Measurements from ENCODE around the gene SLC18B1.

The SLC18B1 gene

GRCh38 chr6:132818404-132819359 lies 20.2 kb upstream of the SLC18B1 start:
- H3K36me3 ChIP-seq = peaks cover 48 to 56% (median 52%) of the 10 kb centered on the region in 11 experiments
- no peaks in the 10 kb centered on the region for H3K27me3 ChIP-seq
- H3K4me1 ChIP-seq = peaks cover 24 to 54% (median 28%) of the 10 kb centered on the region in 10 experiments
- H3K4me2 ChIP-seq = peak overlapping the region; percentile 92 to 98 (median 94); a peak in 16 of 22 replicates
- TF ChIP-seq Cebpa-rat (IDR thresholded peaks at IDR 0.05) = no peak
- peaks cover 53 to 76% (median 71%) of the 10 kb centered on the region in 11 experiments for H4K20me1 ChIP-seq
- H3K27ac ChIP-seq = peak overlapping the region in 5 of 11 experiments; percentile 1 to 98 (median 19); a peak in 5 of 22 replicates
- peak overlapping the region in 2 of 10 experiments; percentile 93 to 94; a peak in 2 of 20 replicates for H3K4me3 ChIP-seq
- peak overlapping the region in 8 of 11 experiments; percentile 10 to 99 (median 69); a peak in 6 of 22 replicates for H3K9ac ChIP-seq
- no peaks in the 10 kb centered on the region for H3K9me3 ChIP-seq (replicated peaks in 1 of 11)

- Histone ChIP-seq H3K4me2 (peak overlapping the region; percentile 92 to 98 (median 94)), H3K27me3 (no peaks in the 10 kb centered on the region), H3K27ac (peak overlapping the region in 5 of 11 experiments; percentile 1 to 98 (median 98); a peak in 8 of 22 replicates), H3K9ac (peak overlapping the region; percentile 10 to 99 (median 96); a peak in 15 of 22 replicates), H4K20me1 (peaks cover 53 to 76% (median 71%) of the 10 kb centered on the region in 11 experiments), H3K36me3 (peaks cover 48 to 56% (median 52%) of the 10 kb centered on the region in 11 experiments), H3K4me3 (peak overlapping the region in 7 of 10 experiments; percentile 86 to 96 (median 93); a peak in 13 of 20 replicates), H3K4me1 (peaks cover 24 to 54% (median 28%) of the 10 kb centered on the region in 10 experiments), H3K9me3 (replicated peaks in 1 of 11) (no peaks in the 10 kb centered on the region)
- no peak for TF ChIP-seq Cebpa-rat (IDR thresholded peaks at IDR 0.05)
Measured at GRCh38 chr6:132817554-132818403, 19.3 kb upstream of the SLC18B1 start.

GRCh38 chr6:132816660-132817059 lies 18.2 kb upstream of the SLC18B1 start:
- peak overlapping the region; percentile 90 to 99 (median 96); a peak in 21 of 22 replicates for H3K9ac ChIP-seq
- TF ChIP-seq Cebpa-rat (IDR thresholded peaks at IDR 0.05) = no peak
- H3K36me3 ChIP-seq = peaks cover 48 to 56% (median 52%) of the 10 kb centered on the region in 11 experiments
- peak overlapping the region in 7 of 11 experiments; percentile 7 to 98 (median 97); a peak in 10 of 22 replicates for H3K27ac ChIP-seq
- no peaks in the 10 kb centered on the region for H3K9me3 ChIP-seq (replicated peaks in 1 of 11)
- H3K4me3 ChIP-seq = peak overlapping the region; percentile 78 to 96 (median 88)
- H4K20me1 ChIP-seq = peaks cover 53 to 72% (median 70%) of the 10 kb centered on the region in 11 experiments
- peaks cover 34 to 65% (median 38%) of the 10 kb centered on the region in 10 experiments for H3K4me1 ChIP-seq
- peak overlapping the region; percentile 92 to 98 (median 94) for H3K4me2 ChIP-seq
- no peaks in the 10 kb centered on the region for H3K27me3 ChIP-seq

- Histone ChIP-seq H3K9ac (peak overlapping the region; percentile 90 to 99 (median 96)), H3K9me3 (replicated peaks in 1 of 11) (no peaks in the 10 kb centered on the region), H4K20me1 (peaks cover 53 to 55% (median 55%) of the 10 kb centered on the region in 11 experiments), H3K27ac (peak overlapping the region; percentile 67 to 98 (median 95); a peak in 21 of 22 replicates), H3K36me3 (peaks cover 47 to 53% (median 51%) of the 10 kb centered on the region in 11 experiments), H3K4me3 (peak overlapping the region; percentile 78 to 96 (median 88)), H3K27me3 (no peaks in the 10 kb centered on the region), H3K4me2 (peak overlapping the region; percentile 92 to 98 (median 94)), H3K4me1 (peaks cover 33 to 55% (median 38%) of the 10 kb centered on the region in 10 experiments)
- TF ChIP-seq Cebpa-rat (IDR thresholded peaks at IDR 0.05) = no peak
Measured at GRCh38 chr6:132814716-132815570, 16.5 kb upstream of the SLC18B1 start.

- Histone ChIP-seq H3K27me3 (no peaks in the 10 kb centered on the region), H3K4me3 (peak overlapping the region; percentile 72 to 96 (median 87)), H3K9ac (peak overlapping the region; percentile 85 to 99 (median 96)), H3K9me3 (replicated peaks in 1 of 11) (no peaks in the 10 kb centered on the region), H4K20me1 (peaks cover 37 to 39% (median 38%) of the 10 kb centered on the region in 11 experiments), H3K4me1 (peaks cover 32 to 39% (median 36%) of the 10 kb centered on the region in 10 experiments), H3K36me3 (peaks cover 31 to 38% (median 36%) of the 10 kb centered on the region in 11 experiments), H3K4me2 (peak overlapping the region; percentile 83 to 96 (median 91)), H3K27ac (peak overlapping the region; percentile 78 to 98 (median 95))
- TF ChIP-seq Cebpa-rat (IDR thresholded peaks at IDR 0.05) = no peak
Measured at GRCh38 chr6:132813173-132813856, 14.9 kb upstream of the SLC18B1 start.

GRCh38 chr6:132812756-132813172 lies 14.3 kb upstream of the SLC18B1 start:
- peaks cover 27 to 33% (median 31%) of the 10 kb centered on the region in 10 experiments for H3K4me1 ChIP-seq
- peak overlapping the region; percentile 85 to 99 (median 96) for H3K9ac ChIP-seq
- no peaks in the 10 kb centered on the region for H3K27me3 ChIP-seq
- peak overlapping the region; percentile 72 to 96 (median 87) for H3K4me3 ChIP-seq
- H3K27ac ChIP-seq = peak overlapping the region; percentile 78 to 98 (median 95)
- H3K36me3 ChIP-seq = peaks cover 26 to 32% (median 31%) of the 10 kb centered on the region in 11 experiments
- H3K9me3 ChIP-seq (replicated peaks in 1 of 11) = no peaks in the 10 kb centered on the region
- peaks cover 31 to 33% (median 33%) of the 10 kb centered on the region in 11 experiments for H4K20me1 ChIP-seq
- peak overlapping the region; percentile 83 to 96 (median 91) for H3K4me2 ChIP-seq
- TF ChIP-seq Cebpa-rat (IDR thresholded peaks at IDR 0.05) = no peak

GRCh38 chr6:132812255-132812732 lies 13.9 kb upstream of the SLC18B1 start:
- Histone ChIP-seq H3K27me3 (no peaks in the 10 kb centered on the region), H3K9ac (peak overlapping the region; percentile 85 to 99 (median 96); a peak in 21 of 22 replicates), H3K4me1 (peaks cover 22 to 29% (median 26%) of the 10 kb centered on the region in 10 experiments), H4K20me1 (peaks cover 27 to 29% (median 28%) of the 10 kb centered on the region in 11 experiments), H3K36me3 (peaks cover 21 to 28% (median 26%) of the 10 kb centered on the region in 11 experiments), H3K4me3 (peak overlapping the region; percentile 72 to 96 (median 87); a peak in 19 of 20 replicates), H3K27ac (peak overlapping the region; percentile 78 to 98 (median 95); a peak in 21 of 22 replicates), H3K4me2 (peak overlapping the region; percentile 83 to 96 (median 91)), H3K9me3 (replicated peaks in 1 of 11) (no peaks in the 10 kb centered on the region)
- TF ChIP-seq Cebpa-rat (IDR thresholded peaks at IDR 0.05) = no peak

All from BLaER1 treated with 17β-estradiol and CSF1 and Interleukin-3, amounts not matched to agents 10 nM and 100 nM (cell line).